ENCODE results near the gene SLC17A3. TPM values are rescaled to one million over a fixed set of nuclear protein-coding genes. Genes with fewer than 3 reads are reported as not detected.

SLC17A3 gene
- total RNA-seq, 1 donor from 2014 or later = not detected

- no peaks in the 10 kb centered on the region for H3K27me3 ChIP-seq (ENCODE audit: low read depth)
- ATAC-seq (peak; percentile 67 to 76), DNase-seq (peak; percentile 61)
- no peaks in the 10 kb centered on the region for H3K36me3 ChIP-seq
- H3K4me1 ChIP-seq = no peaks in the 10 kb centered on the region
- no peak overlapping the region for H3K27ac ChIP-seq
- no peak for TF ChIP-seq CTCF (IDR thresholded peaks at IDR 0.05)
- no peaks in the 10 kb centered on the region for H3K9me3 ChIP-seq
- intact Hi-C loops (cut with DNase I) = no loop called here
- peak overlapping the region; percentile 43 for H3K4me3 ChIP-seq
Observed at GRCh38 chr6:25882051-25882496, 8.0 kb upstream of the SLC17A3 start.

GRCh38 chr6:25880601-25881000 is 6.6 kb upstream of the SLC17A3 start:
- intact Hi-C loops (cut with DNase I) = no loop called here
- Histone ChIP-seq H3K36me3 (no peaks in the 10 kb centered on the region), H3K4me3 (no peak overlapping the region), H3K4me1 (no peaks in the 10 kb centered on the region), H3K27ac (no peak overlapping the region), H3K9me3 (no peaks in the 10 kb centered on the region), H3K27me3 (ENCODE audit: low read depth) (no peaks in the 10 kb centered on the region)
- ATAC-seq = no peak
- DNase-seq = no peak
- TF ChIP-seq CTCF (IDR thresholded peaks at IDR 0.05) = no peak

- Histone ChIP-seq H3K27me3 (ENCODE audit: low read depth) (no peaks in the 10 kb centered on the region), H3K4me3 (no peak overlapping the region), H3K9me3 (no peaks in the 10 kb centered on the region), H3K36me3 (no peaks in the 10 kb centered on the region), H3K27ac (no peak overlapping the region), H3K4me1 (no peaks in the 10 kb centered on the region)
- TF ChIP-seq CTCF (IDR thresholded peaks at IDR 0.05) = no peak
- DNase-seq (no peak), ATAC-seq (no peak)
- intact Hi-C loops (cut with DNase I) = no loop called here
Observed at GRCh38 chr6:25878721-25879322, 4.8 kb upstream of the SLC17A3 start.

- no peaks in the 10 kb centered on the region for H3K9me3 ChIP-seq
- H3K4me1 ChIP-seq = no peaks in the 10 kb centered on the region
- H3K36me3 ChIP-seq = no peaks in the 10 kb centered on the region
- H3K27ac ChIP-seq = no peak overlapping the region
- no peak for TF ChIP-seq CTCF (IDR thresholded peaks at IDR 0.05)
- ATAC-seq = no peak
- intact Hi-C loops (cut with DNase I) = no loop called here
- no peak overlapping the region for H3K4me3 ChIP-seq
- no peak for DNase-seq
- no peaks in the 10 kb centered on the region for H3K27me3 ChIP-seq (ENCODE audit: low read depth)
Observed at GRCh38 chr6:25875926-25876602, 2.0 kb upstream of the SLC17A3 start.

- H3K36me3 ChIP-seq = no peaks in the 10 kb centered on the region
- ATAC-seq (no peak), DNase-seq (no peak)
Observed at GRCh38 chr6:25875563-25875905, 1.5 kb upstream of the SLC17A3 start.

More at GRCh38 chr6:25875563-25875905, 1.5 kb upstream of the SLC17A3 start:
- TF ChIP-seq CTCF (IDR thresholded peaks at IDR 0.05) = no peak
- Histone ChIP-seq H3K4me1 (no peaks in the 10 kb centered on the region), H3K27me3 (ENCODE audit: low read depth) (no peaks in the 10 kb centered on the region), H3K4me3 (no peak overlapping the region), H3K27ac (no peak overlapping the region), H3K9me3 (no peaks in the 10 kb centered on the region)
- intact Hi-C loops (cut with DNase I) = no loop called here
